Testis (tissue), 3 donors: ENCODE results near the gene PTRHD1. TPM values are rescaled to one million over a fixed set of nuclear protein-coding genes. Genes with fewer than 3 reads are reported as not detected.
"Not testable (repeated sequence)": the region's sequence is repeated elsewhere in the genome, so short reads cannot be mapped to it uniquely, and the experiment has no call there.

ENCODE experiments used
- DNase-seq: peaks from one replicate; pipeline ENCODE4 v3.0.0-alpha.2; 2019
- H3K27ac ChIP-seq, 2 donors: fragments of 200-600 bp; sonication (generic); one replicate each; pipeline ENCODE4 v1.5.1; 2019
- H3K27me3 ChIP-seq: fragments of 200-600 bp; sonication (generic); one replicate; pipeline ENCODE4 v1.5.1; 2019
- H3K36me3 ChIP-seq: fragments of 200-600 bp; sonication (generic); one replicate; pipeline ENCODE4 v1.5.1; 2017; ENCODE audit warnings: low read depth; ENCODE audit errors: missing control alignments
- H3K4me1 ChIP-seq: fragments of 200-600 bp; sonication (generic); one replicate; pipeline ENCODE4 v1.5.1; 2019
- H3K4me3 ChIP-seq, 2 donors: fragments of 200-600 bp; sonication (generic); one replicate each; pipeline ENCODE4 v1.5.1; 2017 to 2019
- H3K9me3 ChIP-seq: fragments of 200-600 bp; sonication (generic); one replicate; pipeline ENCODE4 v1.5.1; 2017
- POLR2A ChIP-seq: fragments of 450-650 bp; IDR thresholded peaks from one replicate; pipeline ENCODE4 v1.6.1; 2017; ENCODE audit warnings: antibody characterized with exemption, mild to moderate bottlenecking, moderate library complexity
- WGBS, 2 donors: methylation state at CpG; one replicate each; pipeline ENCODE4 v1.1.5; 2018; 5-methylcytosine and 5-hydroxymethylcytosine counted together
- intact Hi-C: fragments of 100-400 bp; cut with DNase I; formaldehyde crosslinking; loops from one replicate; pipeline ENCODE4 v1.15.1; 2023; ENCODE audit warnings: low total_unique reads
- polyA plus RNA-seq: library from polyadenylated mRNA; stranded (reverse); fragments of 350-450 nt; fragmentation: Illumina TruSeq; extraction: RNeasy Lipid Tissue Mini Kit (QIAGEN cat#74804); gene quantifications from one replicate; pipeline ENCODE4 v1.2.3, GENCODE V29; 2014; ENCODE audit warnings: low read depth, low replicate concordance; ENCODE audit not compliant: insufficient read depth
- total RNA-seq, 2 donors: library from RNA; depleted of rRNA; stranded (reverse); fragments of >200 nt; gene quantifications; one replicate each; pipeline ENCODE4 v1.2.3, GENCODE V29; 2016
- TF ChIP-seq, protein P1 (sequence below), 3 experiments: fragments of 450-650 bp in 2 of 3; fragments of 200-600 bp in 1 of 3; sonication (generic) in 1 of 3; IDR thresholded peaks; one replicate each; pipeline ENCODE4 v1.5.1; 2016 to 2019; ENCODE audit warnings: antibody characterized with exemption in 3 of 3, mild to moderate bottlenecking in 2 of 3, moderate library complexity in 1 of 3

Gene PTRHD1
- total and polyA plus RNA-seq, 3 donors from 2014 or later, result 60.4 to 122 (median 61.3) TPM

DNA sequence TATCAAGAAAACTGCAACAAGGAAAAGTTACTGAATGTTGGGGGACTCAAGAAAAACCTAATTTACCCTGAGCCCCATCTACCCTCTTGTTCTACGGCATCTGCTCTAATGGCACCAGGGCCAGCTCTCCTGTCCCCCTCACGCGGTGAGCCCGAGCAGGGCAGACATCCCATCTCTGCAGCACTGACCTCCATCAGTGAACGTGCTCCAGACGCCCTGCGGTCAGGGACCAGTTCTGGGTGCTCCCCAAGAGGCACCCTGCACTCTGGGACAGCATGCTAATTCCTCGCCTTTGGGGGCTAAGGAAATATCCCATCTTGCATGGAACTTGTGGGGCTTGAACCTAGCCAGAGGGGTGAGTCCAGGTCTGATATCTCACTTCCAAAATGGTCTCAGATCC lies 43.0 kb upstream of the PTRHD1 start:
- Histone ChIP-seq H3K9me3 (no peaks in the 10 kb centered on the region), H3K27ac (no peak overlapping the region), H3K4me3 (no peak overlapping the region), H3K4me1 (no peaks in the 10 kb centered on the region), H3K36me3 (no peaks in the 10 kb centered on the region), H3K27me3 (no peaks in the 10 kb centered on the region)
- intact Hi-C loops, result no loop called here
- DNase-seq, result no peak
- TF ChIP-seq, protein P1, sequence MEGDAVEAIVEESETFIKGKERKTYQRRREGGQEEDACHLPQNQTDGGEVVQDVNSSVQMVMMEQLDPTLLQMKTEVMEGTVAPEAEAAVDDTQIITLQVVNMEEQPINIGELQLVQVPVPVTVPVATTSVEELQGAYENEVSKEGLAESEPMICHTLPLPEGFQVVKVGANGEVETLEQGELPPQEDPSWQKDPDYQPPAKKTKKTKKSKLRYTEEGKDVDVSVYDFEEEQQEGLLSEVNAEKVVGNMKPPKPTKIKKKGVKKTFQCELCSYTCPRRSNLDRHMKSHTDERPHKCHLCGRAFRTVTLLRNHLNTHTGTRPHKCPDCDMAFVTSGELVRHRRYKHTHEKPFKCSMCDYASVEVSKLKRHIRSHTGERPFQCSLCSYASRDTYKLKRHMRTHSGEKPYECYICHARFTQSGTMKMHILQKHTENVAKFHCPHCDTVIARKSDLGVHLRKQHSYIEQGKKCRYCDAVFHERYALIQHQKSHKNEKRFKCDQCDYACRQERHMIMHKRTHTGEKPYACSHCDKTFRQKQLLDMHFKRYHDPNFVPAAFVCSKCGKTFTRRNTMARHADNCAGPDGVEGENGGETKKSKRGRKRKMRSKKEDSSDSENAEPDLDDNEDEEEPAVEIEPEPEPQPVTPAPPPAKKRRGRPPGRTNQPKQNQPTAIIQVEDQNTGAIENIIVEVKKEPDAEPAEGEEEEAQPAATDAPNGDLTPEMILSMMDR (IDR thresholded peaks at IDR 0.05), result no peak
- TF ChIP-seq POLR2A, result no peak
- WGBS, 2 donors, result 97 to 98% methylated on average over 8 of the region's 8 CpGs

DNA sequence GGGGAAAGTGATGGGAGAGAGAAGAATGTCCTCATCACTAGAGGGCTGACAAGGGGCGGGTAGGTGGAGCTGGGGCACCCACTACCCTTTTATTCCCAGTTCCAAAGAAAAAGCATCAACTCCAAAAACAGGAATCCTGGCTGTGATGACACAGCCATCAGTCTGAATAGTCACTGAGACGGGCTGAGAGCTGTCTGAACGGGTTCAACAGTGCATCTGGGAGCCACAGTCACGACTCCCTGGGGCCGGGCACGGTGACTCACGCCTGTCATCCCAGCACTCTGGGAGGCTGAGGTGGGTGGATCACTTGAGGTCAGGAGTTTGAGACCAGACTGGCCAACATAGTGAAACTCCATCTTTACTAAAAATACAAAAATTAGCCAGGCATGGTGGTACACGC lies 42.2 kb upstream of the PTRHD1 start:
- H3K4me1 ChIP-seq, H3K27me3 ChIP-seq, intact Hi-C loops, H3K9me3 ChIP-seq, H3K36me3 ChIP-seq, H3K27ac ChIP-seq, H3K4me3 ChIP-seq, DNase-seq: not testable (repeated sequence)
- 92% methylated on average over 8 of the region's 8 CpGs for WGBS, 2 donors

DNA sequence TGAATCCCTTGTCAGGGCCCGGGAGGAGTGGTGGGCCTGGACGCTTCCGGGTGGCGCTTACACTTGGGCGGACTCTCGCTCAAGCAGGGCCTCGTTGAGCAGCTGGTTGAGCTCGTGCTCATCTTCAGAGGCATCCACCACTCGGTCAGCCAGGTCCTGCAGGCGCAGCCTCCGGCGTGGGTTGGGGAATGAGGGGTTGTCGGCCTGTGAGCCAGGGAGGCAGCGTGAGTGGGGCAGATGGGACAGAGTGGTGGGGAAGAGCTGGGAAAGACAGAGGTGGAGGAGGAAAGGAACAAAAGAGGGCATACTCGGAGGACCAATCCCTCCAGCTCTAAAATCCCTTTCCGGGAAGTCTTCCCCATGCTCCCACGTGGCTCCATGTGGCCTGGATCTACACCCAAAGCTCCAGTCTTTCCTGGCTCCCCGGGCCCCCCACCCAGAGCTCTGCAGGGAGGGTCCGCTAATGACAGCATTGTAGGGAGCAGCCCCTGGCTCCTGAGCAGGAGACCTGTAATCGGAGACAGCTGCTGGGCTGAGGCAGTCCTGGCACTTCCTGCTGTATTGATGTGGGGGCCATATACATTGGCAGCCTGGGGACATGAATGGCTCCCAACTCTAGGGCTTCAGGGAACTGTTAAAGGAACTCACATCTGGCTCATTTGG lies 41.7 kb upstream of the PTRHD1 start:
- intact Hi-C loops, result no loop called here
- Histone ChIP-seq H3K4me1 (no peaks in the 10 kb centered on the region), H3K27me3 (no peaks in the 10 kb centered on the region), H3K4me3 (no peak overlapping the region), H3K36me3 (no peaks in the 10 kb centered on the region), H3K27ac (no peak overlapping the region), H3K9me3 (no peaks in the 10 kb centered on the region)
- no peak for DNase-seq
- TF ChIP-seq, protein P1 (IDR thresholded peaks at IDR 0.05), result no peak
- no peak for TF ChIP-seq POLR2A
- 94 to 95% methylated on average over 16 to 20 of the region's 20 CpGs for WGBS, 2 donors

DNA sequence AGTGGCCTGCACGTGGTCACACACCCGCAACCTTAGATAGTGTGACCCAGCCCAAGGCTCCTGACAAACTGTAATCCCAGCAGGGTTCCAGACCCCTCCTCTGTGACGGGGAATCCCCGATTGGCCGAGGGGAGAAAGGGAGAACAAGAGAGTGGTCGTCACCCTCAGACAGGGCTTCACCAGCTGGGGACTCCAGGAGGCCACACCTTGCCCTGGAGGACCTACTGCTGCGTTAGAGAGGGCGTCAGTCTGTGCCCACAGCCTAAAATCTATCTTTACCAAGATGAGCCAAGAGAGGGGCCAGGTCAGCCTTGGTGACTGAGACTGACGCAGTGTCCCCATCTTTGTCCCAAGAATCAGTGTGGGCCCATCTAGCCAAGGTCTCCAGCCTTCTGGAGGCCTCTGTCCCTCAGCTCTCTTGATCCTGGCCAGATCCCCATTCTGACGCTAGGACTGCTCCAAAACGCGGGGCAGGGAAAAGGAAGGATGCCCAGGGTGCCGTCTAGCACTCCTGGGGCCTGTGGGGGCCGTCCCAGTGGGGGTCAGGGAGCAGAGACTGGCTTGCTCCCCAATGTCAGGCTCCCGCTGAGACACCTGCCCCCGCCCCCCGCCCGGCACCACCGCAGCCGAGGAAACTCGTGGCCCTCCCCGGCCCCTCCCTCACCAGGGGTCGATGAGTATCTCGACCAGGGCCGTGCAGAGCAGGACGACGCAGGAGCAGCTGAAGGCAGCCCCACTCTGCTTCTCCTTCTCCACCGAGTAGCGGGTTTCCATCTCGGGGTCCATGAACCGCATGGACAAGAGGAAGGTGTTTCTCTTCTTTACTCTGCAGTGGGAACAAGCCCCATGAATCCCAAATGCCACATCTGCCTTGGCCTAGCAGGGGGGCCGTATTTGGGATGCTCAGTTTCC lies 40.9 kb upstream of the PTRHD1 start:
- intact Hi-C loops, result no loop called here
- H3K36me3 ChIP-seq, result no peaks in the 10 kb centered on the region

More for the DNA sequence above, 40.9 kb upstream of the PTRHD1 start:
- TF ChIP-seq, protein P1 (IDR thresholded peaks at IDR 0.05), result no peak
- TF ChIP-seq POLR2A, result no peak
- no peaks in the 10 kb centered on the region for H3K4me1 ChIP-seq
- no peak overlapping the region for H3K27ac ChIP-seq
- H3K27me3 ChIP-seq, result no peaks in the 10 kb centered on the region
- 92 to 94% methylated on average over 14 to 29 of the region's 32 CpGs for WGBS, 2 donors
- no peak for DNase-seq
- no peaks in the 10 kb centered on the region for H3K9me3 ChIP-seq
- H3K4me3 ChIP-seq, result no peak overlapping the region
